Tibial nerve (tissue), 4 donors: ENCODE results near the gene TMEM72.

Source experiments
- EP300 ChIP-seq, 2 donors: sonication (generic); formaldehyde crosslinking; IDR thresholded peaks; one replicate each; pipeline ENCODE4 v1.6.1; 2017; ENCODE audit warnings: antibody characterized with exemption in 2 of 2, mild to moderate bottlenecking in 1 of 2
- POLR2A ChIP-seq, 2 donors: fragments of 450-650 bp; IDR thresholded peaks; one replicate each; pipeline ENCODE4 v1.6.1; 2017; ENCODE audit warnings: antibody characterized with exemption in 2 of 2, mild to moderate bottlenecking in 2 of 2, moderate library complexity in 2 of 2
- TF ChIP-seq, protein P1 (sequence below), 5 experiments: fragments of 200-600 bp in 3 of 5; fragments of 450-650 bp in 2 of 5; sonication (generic) in 3 of 5; IDR thresholded peaks; one replicate each; pipeline ENCODE4 v1.5.1; 2016 to 2019; ENCODE audit warnings: antibody characterized with exemption in 5 of 5, mild to moderate bottlenecking in 3 of 5, moderate library complexity in 2 of 5

DNA sequence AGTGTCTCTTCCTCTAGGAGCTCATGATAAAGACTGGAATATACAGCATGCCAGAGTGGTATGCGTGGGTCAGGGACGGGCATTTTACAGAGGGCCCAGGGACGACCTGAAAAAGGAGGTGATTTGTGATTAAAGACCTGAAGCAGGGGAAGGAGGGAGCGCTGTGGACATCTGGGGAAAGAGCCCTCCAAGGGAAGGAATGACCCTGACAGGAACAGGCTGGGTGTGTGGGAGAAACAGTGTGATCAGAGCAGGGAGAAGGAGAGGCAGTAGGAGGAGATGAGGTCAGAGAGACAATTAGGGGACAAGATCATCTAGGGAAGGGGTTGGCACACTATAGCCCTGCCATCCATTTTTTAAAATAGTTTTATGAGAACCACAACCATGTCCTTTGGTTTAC is 45.1 kb downstream of the TMEM72 start:
- TF ChIP-seq, protein P1, sequence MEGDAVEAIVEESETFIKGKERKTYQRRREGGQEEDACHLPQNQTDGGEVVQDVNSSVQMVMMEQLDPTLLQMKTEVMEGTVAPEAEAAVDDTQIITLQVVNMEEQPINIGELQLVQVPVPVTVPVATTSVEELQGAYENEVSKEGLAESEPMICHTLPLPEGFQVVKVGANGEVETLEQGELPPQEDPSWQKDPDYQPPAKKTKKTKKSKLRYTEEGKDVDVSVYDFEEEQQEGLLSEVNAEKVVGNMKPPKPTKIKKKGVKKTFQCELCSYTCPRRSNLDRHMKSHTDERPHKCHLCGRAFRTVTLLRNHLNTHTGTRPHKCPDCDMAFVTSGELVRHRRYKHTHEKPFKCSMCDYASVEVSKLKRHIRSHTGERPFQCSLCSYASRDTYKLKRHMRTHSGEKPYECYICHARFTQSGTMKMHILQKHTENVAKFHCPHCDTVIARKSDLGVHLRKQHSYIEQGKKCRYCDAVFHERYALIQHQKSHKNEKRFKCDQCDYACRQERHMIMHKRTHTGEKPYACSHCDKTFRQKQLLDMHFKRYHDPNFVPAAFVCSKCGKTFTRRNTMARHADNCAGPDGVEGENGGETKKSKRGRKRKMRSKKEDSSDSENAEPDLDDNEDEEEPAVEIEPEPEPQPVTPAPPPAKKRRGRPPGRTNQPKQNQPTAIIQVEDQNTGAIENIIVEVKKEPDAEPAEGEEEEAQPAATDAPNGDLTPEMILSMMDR (IDR thresholded peaks at IDR 0.05): no peak
- TF ChIP-seq POLR2A (IDR thresholded peaks at IDR 0.05): no peak
- no peak for TF ChIP-seq EP300 (IDR thresholded peaks at IDR 0.05)
